K562 (cell line): ENCODE measurements around the gene ASPG. TPM values are rescaled to one million over a fixed set of nuclear protein-coding genes. Genes with fewer than 3 reads are reported as not detected.

Experiments used
- ATAC-seq: fragments of 200-7000 bp; cut with Tn5 transposase; 3 replicates; pipeline ENCODE4 v1.9.1; 2020; ENCODE audit warnings: moderate library complexity
- BruUV-seq: library from RNA; stranded (reverse); fragments of 400-500 nt; replicated peaks from 2 replicates; lab custom pipeline; 2021; lab: Mats Ljungman, UMichigan
- CTCF ChIA-PET: fragments of 300-600 bp; formaldehyde crosslinking; extraction: SDS; loops from one replicate; lab custom pipeline; 2021; ENCODE audit warnings: low intra/inter-chr PET ratio; lab: Yijun Ruan, JAX
- POLR2A ChIA-PET: fragments of 300-600, 350-650 bp; sonication (Branson Sonifier 250); formaldehyde crosslinking; extraction: SDS; loops from one replicate; lab custom pipeline; 2021; ENCODE audit warnings: antibody characterized with exemption, inconsistent platforms; lab: Yijun Ruan, JAX
- DNase-seq, 4 experiments: peaks; one replicate each; pipeline versions ENCODE4 v3.0.0 to v3.0.0-alpha.2; 2011 to 2018; ENCODE audit warnings: low spot score in 3 of 4, mixed read lengths in 3 of 4; ENCODE audit errors: extremely low read depth in 1 of 4
- FAIRE-seq: peaks from 2 replicates; lab custom pipeline; 2011; peaks lifted over from hg19 to GRCh38; lab: Jason Lieb, UNC
- H2AFZ ChIP-seq: 2 replicates; pipeline ENCODE4 v1.6.0; 2011; ENCODE audit warnings: low read depth, low read length, control low read depth, inconsistent platforms
- H3K27ac ChIP-seq: fragments of 200-600 bp; 3 replicates; pipeline ENCODE4 v1.8.0; 2011; ENCODE audit warnings: low read depth, mild to moderate bottlenecking, control low read depth, inconsistent platforms, low read length, moderate library complexity, mixed read lengths; ENCODE audit errors: extremely low read depth
- H3K27me3 ChIP-seq, 2 experiments: fragments of 300-600 bp in 1 of 2; 2 replicates in 1 of 2; 3 replicates in 1 of 2; pipeline versions ENCODE4 v1.6.0 to v1.8.0; 2011; ENCODE audit warnings: inconsistent platforms in 2 of 2, low read length in 2 of 2, mild to moderate bottlenecking in 1 of 2, mixed read lengths in 1 of 2, moderate library complexity in 1 of 2; ENCODE audit not compliant: control insufficient read depth in 2 of 2, insufficient read depth in 2 of 2
- H3K36me3 ChIP-seq: fragments of 300-600 bp; 3 replicates; pipeline ENCODE4 v1.8.0; 2011; ENCODE audit warnings: mild to moderate bottlenecking, low read length, inconsistent platforms; ENCODE audit not compliant: control insufficient read depth, insufficient read depth
- H3K4me1 ChIP-seq, 2 experiments: fragments of 200-600 bp in 1 of 2; replicated peaks in 1 of 2; 2 replicates in 1 of 2; 3 replicates in 1 of 2; pipeline versions ENCODE4 v1.5.1 to v1.8.0; 2011; ENCODE audit warnings: inconsistent platforms in 2 of 2, low read length in 2 of 2, mild to moderate bottlenecking in 1 of 2, mixed read lengths in 1 of 2, moderate library complexity in 1 of 2; ENCODE audit not compliant: control insufficient read depth in 2 of 2, insufficient read depth in 2 of 2
- H3K4me2 ChIP-seq: 2 replicates; pipeline ENCODE4 v1.6.1; 2011; ENCODE audit warnings: low read length, control low read depth, inconsistent platforms, mixed read lengths; ENCODE audit not compliant: insufficient read depth
- H3K4me3 ChIP-seq: fragments of 200-600 bp; sonication (generic), shearing (Covaris generic); 2 replicates; pipeline ENCODE4 v1.5.1; 2016; ENCODE audit warnings: control low read depth, inconsistent platforms
- H3K79me2 ChIP-seq: fragments of 200-600 bp; 3 replicates; pipeline ENCODE4 v1.8.0; 2011; ENCODE audit warnings: low read length, inconsistent platforms; ENCODE audit not compliant: control insufficient read depth, insufficient read depth
- H3K9ac ChIP-seq, 2 experiments: 2 replicates each; pipeline versions ENCODE4 v1.6.0 to v1.6.1; 2011; ENCODE audit warnings: low read depth in 2 of 2, low read length in 2 of 2, control low read depth in 1 of 2, inconsistent platforms in 1 of 2, mild to moderate bottlenecking in 1 of 2, mixed read lengths in 1 of 2; ENCODE audit not compliant: insufficient read depth in 1 of 2
- H3K9me1 ChIP-seq: one replicate; pipeline ENCODE4 v1.6.0; 2011; ENCODE audit warnings: inconsistent platforms, mild to moderate bottlenecking, low read length, moderate library complexity; ENCODE audit not compliant: control insufficient read depth, insufficient read depth
- H3K9me3 ChIP-seq: replicated peaks from 2 replicates; pipeline ENCODE4 v1.5.1; 2011; ENCODE audit warnings: low read depth, low read length, inconsistent platforms; ENCODE audit not compliant: control insufficient read depth, insufficient read depth
- H4K20me1 ChIP-seq: replicated peaks from 2 replicates; pipeline ENCODE4 v1.6.1; 2011; ENCODE audit warnings: low read length, inconsistent platforms, mixed read lengths; ENCODE audit not compliant: control insufficient read depth, insufficient read depth
- ATF1 ChIP-seq, 2 experiments: fragments of 450-650 bp in 1 of 2; IDR thresholded peaks; 2 replicates each; pipeline ENCODE4 v1.6.1; 2016; ENCODE audit warnings: missing compliant biosample characterization in 1 of 2, missing genetic modification characterization in 1 of 2
- CHD2 ChIP-seq: IDR thresholded peaks from 2 replicates; pipeline ENCODE4 v1.6.1; 2011; ENCODE audit warnings: low read depth, low read length
- CLOCK ChIP-seq: fragments of 250-450 bp; sonication (Bioruptor Pico); IDR thresholded peaks from 2 replicates; pipeline ENCODE4 v1.4.0; 2020; ENCODE audit warnings: mild to moderate bottlenecking, moderate library complexity, borderline replicate concordance
- DNMT1 ChIP-seq: fragments of 450-650 bp; IDR thresholded peaks from 2 replicates; pipeline ENCODE4 v1.6.1; 2016; ENCODE audit warnings: antibody characterized with exemption, mild to moderate bottlenecking
- FOXJ3 ChIP-seq: sonication (generic); formaldehyde crosslinking; IDR thresholded peaks from 2 replicates; pipeline ENCODE4 v1.4.0; 2020; ENCODE audit warnings: mild to moderate bottlenecking, missing genetic modification reagents
- IRF2 ChIP-seq: sonication (generic); formaldehyde crosslinking; IDR thresholded peaks from 2 replicates; pipeline ENCODE4 v1.8.1; 2022; ENCODE audit warnings: mild to moderate bottlenecking, missing genetic modification reagents
- MEF2D ChIP-seq: conservative IDR thresholded peaks from 2 replicates; pipeline ENCODE4 v1.6.1; 2016; ENCODE audit warnings: low read depth, missing genetic modification characterization, missing compliant biosample characterization
- NCOA1 ChIP-seq: fragments of 450-650 bp; IDR thresholded peaks from 2 replicates; pipeline ENCODE4 v1.6.1; 2016; ENCODE audit warnings: low read depth
- PHTF2 ChIP-seq: fragments of 250-450 bp; sonication (Bioruptor Pico); IDR thresholded peaks from 2 replicates; pipeline ENCODE4 v1.5.0; 2021; ENCODE audit warnings: mild to moderate bottlenecking
- VEZF1 ChIP-seq: fragments of 200-800 bp; sonication (Bioruptor generic); IDR thresholded peaks from 2 replicates; pipeline ENCODE4 v1.6.1; 2017; ENCODE audit warnings: missing genetic modification characterization, missing compliant biosample characterization
- ZNF134 ChIP-seq: fragments of 250-450 bp; sonication (Bioruptor Pico); conservative IDR thresholded peaks from 2 replicates; pipeline ENCODE4 v1.4.0; 2020
- ZNF586 ChIP-seq: fragments of 450-650 bp; formaldehyde crosslinking; conservative IDR thresholded peaks from 2 replicates; pipeline ENCODE4 v1.4.0; 2020; ENCODE audit warnings: mild to moderate bottlenecking, moderate library complexity
- ZNF592 ChIP-seq: fragments of 450-650 bp; IDR thresholded peaks from 2 replicates; pipeline ENCODE4 v1.6.1; 2017; ENCODE audit warnings: antibody characterized with exemption, mild to moderate bottlenecking
- WGBS: fragments of 100-300 bp; shearing (Covaris generic); methylation state at CpG from one replicate; pipeline ENCODE4 v1.1.6; 2016; ENCODE audit warnings: low coverage, mixed read lengths; ENCODE audit not compliant: insufficient coverage; ENCODE audit errors: missing lambda C conversion rate; 5-methylcytosine and 5-hydroxymethylcytosine counted together
- in situ Hi-C: fragments of 300-500 bp; cut with MboI; formaldehyde crosslinking; loops from 4 replicates; pipeline ENCODE4 v1.15.0; 2018; ENCODE audit warnings: inconsistent platforms, mixed read lengths
- intact Hi-C: fragments of 100-400 bp; cut with micrococcal nuclease; formaldehyde crosslinking; loops from 2 replicates; pipeline ENCODE4 v1.14.2; 2022
- polyA plus RNA-seq, 8 experiments: library from polyadenylated mRNA; depleted of rRNA in 4 of 8; stranded (reverse) in 5 of 8; unstranded in 3 of 8; fragments of >200 nt; fragmentation: Nextera tagmentation in 2 of 8; fragmentation: Illumina TruSeq in 1 of 8; extraction: Ambion mirVana in 2 of 8; extraction: Trizol in 1 of 8; gene quantifications; 2 replicates each; pipeline versions ENCODE4 v1.2.1 to v1.2.3, GENCODE V29; 2011 to 2014; ENCODE audit warnings: inconsistent platforms in 1 of 8, missing spikeins in 1 of 8
- total RNA-seq, 7 experiments: library from RNA; depleted of rRNA in 6 of 7; stranded (reverse); fragments of >200 nt in 6 of 7; fragmentation: Illumina TruSeq in 2 of 7; extraction: Trizol in 2 of 7; gene quantifications; 2 replicates each; pipeline versions ENCODE4 v1.2.1 to v1.2.3, GENCODE V29; 2011 to 2021; ENCODE audit warnings: low replicate concordance in 1 of 7

ASPG gene
- total and polyA plus RNA-seq, 9 of the 15 experiments (the other 6 are each of a cell fraction or from before 2014, with no cell fraction given): 0.18 TPM; not detected in 8

GRCh38 chr14:104131968-104132732 is 46.6 kb downstream of the ASPG start:
- TF ChIP-seq ATF1 (CRISPR knock-in tag; IDR thresholded peaks at IDR 0.05) (no peak), ATF1 (tag; IDR thresholded peaks at IDR 0.05) (no peak), CLOCK (CRISPR knock-in tag) (no peak), ZNF586 (CRISPR knock-in tag) (no peak), DNMT1 (no peak), FOXJ3 (CRISPR knock-in tag) (no peak), MEF2D (tag) (no peak), VEZF1 (CRISPR knock-in tag) (no peak), IRF2 (CRISPR knock-in tag) (no peak), ZNF592 (no peak), NCOA1 (no peak), ZNF134 (no peak), CHD2 (no peak), PHTF2 (CRISPR knock-in tag) (no peak)
- POLR2A ChIA-PET: no interaction called here
- H3K36me3 ChIP-seq: no peaks in the 10 kb centered on the region
- H3K27me3 ChIP-seq: no peaks in the 10 kb centered on the region
- intact Hi-C loops (loop anchor here (2.0 kb wide), 1 partner anchor 53 kb away; no protein-coding TSS in a partner anchor), in situ Hi-C loops (no loop called here)
- H3K9me1 ChIP-seq: no peaks in the 10 kb centered on the region
- no peak overlapping the region for H3K4me2 ChIP-seq
- no peaks in the 10 kb centered on the region for H4K20me1 ChIP-seq
- no peak overlapping the region for H3K4me3 ChIP-seq
- ATAC-seq (no peak), DNase-seq (no peak), FAIRE-seq (no peak)
- H3K79me2 ChIP-seq: no peaks in the 10 kb centered on the region
- 0 out of 5 replicates have a peak, but pooled peaks cover 0 to under 1% of the 10 kb centered on the region in 2 experiments for H3K4me1 ChIP-seq
- WGBS: 1% methylated on average over 15 of the region's 23 CpGs
- no peak overlapping the region for H3K27ac ChIP-seq
- H3K9me3 ChIP-seq: no peaks in the 10 kb centered on the region
- H2AFZ ChIP-seq: no peak overlapping the region
- CTCF ChIA-PET: no interaction called here
- no TSS peak for BruUV-seq
- H3K9ac ChIP-seq: no peak overlapping the region
